NCI-H2227 treated with DMSO at 0.1 percent for 48 hours (cell line): ENCODE measurements around the gene NFKBIA.
"Not testable (repeated sequence)": the region's sequence is repeated elsewhere in the genome, so short reads cannot be mapped to it uniquely, and the experiment has no call there.

Experiments used
- DNase-seq: peaks from one replicate; lab custom pipeline; 2025; lab: John Stamatoyannopoulos, UW

The NFKBIA gene

DNA sequence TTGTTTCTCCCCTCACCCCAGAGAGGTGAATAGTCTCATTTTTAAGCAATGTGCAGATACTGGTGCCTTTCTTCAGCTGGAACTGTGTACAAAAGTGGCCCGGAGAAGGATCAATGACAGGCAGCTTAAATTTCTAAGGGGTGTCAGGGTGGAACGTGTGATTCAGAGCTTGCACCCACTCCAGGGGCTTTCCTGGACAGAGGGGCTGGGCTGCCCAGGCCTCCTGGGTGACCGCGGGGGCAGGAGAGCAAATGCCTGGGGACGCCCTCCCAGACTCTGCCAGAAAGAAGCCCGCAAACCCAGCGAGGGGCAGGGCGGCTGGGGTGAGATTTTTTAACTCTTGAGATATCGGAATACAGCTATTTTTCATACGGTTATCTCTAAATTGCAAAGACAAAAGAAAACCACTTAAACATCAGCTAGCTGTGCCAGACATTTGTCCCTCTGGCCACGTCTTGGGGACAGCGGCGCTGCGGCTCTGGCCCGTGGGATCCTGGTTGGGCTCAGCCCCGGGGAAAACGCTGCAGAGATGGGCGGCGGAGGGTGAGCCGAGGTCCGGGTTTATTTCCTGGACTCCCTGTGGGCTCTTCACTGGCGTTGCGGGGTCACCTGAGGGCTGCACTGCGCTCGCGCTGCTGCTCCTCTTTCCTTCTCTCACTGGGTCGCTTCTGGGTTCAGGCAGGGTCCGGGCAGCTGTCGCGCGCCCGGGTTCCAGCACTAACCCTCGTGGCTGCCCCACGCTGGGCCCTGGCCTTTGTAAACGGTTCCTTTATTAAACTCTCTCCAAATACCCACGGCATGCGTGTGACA is 35.8 kb downstream of the NFKBIA start:
- DNase-seq = no peak

DNA sequence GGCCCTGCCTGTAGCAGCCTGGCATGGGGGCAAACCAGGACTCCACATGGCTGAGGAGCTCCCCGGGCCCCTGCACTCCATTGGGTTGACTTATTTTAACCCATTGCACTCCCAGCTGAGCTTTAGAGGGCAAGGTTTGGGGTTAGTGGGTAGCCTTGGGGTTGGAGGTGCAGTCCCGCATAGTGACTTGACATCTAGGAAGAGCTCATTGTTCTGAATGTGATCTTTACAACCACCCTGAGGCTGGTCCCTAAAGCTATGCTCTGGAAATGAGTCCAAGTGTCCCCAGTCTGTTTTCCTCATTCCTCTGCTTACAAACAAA is 36.4 kb downstream of the NFKBIA start:
- DNase-seq = no peak

DNA sequence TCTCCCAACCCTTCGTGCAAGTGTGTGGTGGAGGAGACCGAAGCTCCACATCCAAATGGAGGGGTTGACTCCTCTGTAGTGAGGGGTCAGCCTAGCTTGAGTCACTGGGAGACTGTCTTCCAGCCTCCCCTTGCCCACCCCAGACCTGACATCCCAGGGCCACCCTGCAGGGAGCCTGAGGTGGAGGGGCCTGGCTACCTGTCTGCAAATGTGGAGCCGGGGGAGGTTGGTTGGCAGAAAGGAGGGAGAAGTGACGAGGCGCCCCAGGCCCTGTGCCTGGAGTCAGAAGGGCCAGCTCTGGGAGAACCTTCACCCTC is 37.5 kb downstream of the NFKBIA start:
- no peak for DNase-seq

DNA sequence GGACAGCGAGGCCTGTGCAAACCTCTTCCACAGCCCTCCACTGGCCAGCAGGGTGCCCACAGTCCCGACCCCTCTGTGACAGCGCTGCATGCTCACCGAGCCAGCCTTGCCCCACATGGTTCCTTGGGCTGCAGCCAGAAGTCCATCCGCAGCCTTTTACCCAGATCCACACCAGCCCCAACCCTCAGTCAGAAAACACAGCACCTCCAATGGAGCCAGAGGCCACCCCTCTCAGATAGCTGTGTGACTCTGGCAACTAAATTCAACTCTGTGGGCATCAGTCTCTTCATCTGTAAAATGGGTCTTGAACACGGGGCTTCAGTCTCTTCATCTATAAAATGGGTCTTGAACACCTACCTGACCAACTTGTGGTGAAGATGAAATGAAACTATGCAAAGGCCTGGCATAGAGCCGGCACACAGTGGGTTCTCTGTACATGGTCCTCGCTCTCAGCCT is 38.0 kb downstream of the NFKBIA start:
- no peak for DNase-seq

DNA sequence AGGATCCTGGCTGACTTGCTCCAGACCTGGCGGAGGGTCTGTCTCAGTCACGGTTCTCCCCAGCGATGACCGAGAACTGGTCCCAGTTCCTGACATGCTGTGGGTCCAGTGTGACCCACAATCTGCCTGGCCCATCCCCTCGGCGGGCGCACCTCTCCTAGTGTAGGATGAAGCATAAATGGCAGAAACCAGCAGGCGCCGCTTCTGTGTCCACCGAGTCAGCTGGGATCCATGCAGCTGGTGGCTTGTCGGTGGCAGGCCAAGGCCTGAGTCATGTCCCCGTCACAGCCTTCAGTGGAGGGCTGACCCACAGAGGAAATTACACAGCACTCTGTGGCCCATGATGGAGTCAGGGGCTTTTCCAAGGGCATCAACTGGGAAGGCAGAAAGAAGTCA is 38.5 kb downstream of the NFKBIA start:
- DNase-seq = no peak

DNA sequence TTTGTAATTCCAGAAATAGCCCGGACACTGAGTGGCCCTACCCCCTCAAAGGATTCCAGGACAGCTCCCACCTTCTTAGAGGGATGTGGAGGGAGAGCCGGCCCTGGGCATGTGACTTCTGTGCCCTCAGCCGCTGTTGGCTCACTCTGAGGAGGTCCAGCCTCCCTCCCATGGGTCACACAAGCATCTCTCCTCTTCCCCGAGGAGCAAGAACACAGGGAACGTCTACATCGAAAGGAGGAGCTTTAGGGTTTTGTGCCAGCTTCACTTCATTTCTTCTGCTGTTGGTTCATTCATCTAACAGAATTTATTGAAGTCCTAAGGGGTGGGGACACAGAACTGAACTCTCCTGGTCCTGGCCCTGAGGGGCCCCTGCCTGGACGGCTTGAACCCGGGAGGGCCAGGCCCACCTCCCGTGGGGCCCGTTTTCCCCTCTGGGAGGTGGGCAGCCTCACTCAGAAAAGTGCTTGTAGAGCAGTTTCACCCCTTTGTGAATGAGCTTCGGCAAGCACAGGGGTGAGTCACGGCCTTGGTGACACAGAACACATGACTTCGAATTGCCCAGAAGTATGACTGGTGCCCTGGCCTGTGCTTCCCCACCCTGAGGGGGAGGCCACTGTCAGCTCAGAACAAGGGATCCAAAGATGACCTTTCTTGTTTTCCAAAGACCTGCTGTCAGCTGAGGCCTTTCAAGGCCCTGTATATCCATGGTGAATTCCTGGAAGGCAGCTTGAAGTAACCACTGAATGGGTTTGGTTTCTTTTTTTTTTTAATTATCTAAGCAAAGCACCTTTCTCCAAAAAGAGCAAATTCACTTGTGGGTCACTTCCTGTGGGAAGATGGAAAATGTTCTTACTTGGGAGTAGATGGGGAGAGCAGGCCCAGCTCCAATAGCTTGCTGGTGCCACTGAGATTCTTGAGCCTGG is 39.2 kb downstream of the NFKBIA start:
- DNase-seq = no peak

DNA sequence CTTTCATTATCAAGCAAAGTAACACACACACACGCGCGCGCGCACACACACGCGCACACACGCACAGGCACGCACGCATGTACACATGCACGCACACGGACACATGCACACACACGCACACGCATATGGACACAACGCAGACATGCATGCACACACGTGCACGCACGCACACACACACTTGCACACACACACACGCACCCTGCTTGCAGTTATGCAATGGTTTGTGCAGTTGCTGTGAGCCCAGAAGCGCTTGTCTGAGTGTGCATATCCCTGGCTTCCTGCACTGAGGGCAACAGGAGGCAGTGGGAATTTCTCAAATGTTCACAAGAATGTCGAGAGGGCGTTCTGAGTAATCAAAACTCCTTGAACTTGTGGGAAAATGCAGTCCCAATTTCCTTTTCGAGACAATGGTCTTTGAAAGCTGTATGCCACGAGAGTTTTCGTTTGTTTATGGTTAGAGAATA is 41.6 kb downstream of the NFKBIA start:
- no peak for DNase-seq

DNA sequence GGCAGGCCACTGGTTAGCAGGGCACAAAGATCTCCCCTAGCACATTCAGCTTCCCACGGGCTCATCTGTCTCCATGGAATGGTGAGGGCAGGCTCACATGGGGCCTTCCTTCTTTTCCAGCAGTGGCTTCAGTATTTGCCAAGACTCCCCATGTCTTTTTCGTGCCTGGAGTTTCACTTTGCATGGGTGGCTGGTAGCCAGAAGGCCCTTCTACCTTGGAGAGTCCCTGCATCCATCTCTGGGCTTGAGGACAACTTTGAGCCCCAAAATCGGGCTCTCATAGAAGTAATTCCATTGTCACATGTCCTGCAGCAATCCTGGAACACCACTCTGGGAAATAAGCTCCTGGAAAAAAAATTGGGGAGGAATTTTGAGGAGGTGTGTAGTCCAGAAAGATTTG is 42.1 kb downstream of the NFKBIA start:
- no peak for DNase-seq

DNA sequence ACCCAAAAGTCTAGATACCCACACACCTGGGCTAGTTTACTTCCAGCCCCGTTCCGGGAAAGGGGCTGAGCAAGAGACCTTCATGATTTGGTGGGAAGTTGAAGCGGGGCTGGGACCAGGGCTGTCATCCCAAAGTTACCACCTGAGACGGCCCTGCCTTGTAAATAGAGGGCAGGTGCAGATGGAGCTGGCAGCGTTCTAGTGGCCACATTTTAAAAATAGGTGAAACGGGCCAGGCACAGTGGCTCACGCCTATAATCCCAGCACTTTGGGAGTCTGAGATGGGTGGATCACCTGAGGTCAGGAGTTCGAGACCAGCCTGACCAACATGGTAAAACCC is 43.4 kb downstream of the NFKBIA start:
- no peak for DNase-seq

DNA sequence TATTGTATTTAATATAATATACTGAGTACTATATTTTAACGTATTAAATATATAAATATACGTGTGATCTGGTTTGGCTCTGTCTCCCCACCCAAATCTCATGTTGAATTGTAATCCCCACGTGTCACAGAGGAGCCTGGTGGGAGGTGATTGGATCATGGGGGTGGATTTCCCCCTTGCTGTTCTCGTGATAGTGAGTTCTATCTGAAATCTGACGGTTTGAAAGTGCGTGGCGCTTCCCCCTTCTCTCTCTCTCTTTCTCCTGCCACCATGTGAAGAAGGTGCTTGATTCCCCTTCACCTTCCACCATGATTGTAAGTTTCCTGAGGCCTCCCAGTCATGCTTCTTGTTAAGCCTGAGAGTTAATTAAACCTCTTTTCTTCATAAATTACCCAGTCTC is 44.9 kb downstream of the NFKBIA start:
- not testable (repeated sequence) for DNase-seq

DNA sequence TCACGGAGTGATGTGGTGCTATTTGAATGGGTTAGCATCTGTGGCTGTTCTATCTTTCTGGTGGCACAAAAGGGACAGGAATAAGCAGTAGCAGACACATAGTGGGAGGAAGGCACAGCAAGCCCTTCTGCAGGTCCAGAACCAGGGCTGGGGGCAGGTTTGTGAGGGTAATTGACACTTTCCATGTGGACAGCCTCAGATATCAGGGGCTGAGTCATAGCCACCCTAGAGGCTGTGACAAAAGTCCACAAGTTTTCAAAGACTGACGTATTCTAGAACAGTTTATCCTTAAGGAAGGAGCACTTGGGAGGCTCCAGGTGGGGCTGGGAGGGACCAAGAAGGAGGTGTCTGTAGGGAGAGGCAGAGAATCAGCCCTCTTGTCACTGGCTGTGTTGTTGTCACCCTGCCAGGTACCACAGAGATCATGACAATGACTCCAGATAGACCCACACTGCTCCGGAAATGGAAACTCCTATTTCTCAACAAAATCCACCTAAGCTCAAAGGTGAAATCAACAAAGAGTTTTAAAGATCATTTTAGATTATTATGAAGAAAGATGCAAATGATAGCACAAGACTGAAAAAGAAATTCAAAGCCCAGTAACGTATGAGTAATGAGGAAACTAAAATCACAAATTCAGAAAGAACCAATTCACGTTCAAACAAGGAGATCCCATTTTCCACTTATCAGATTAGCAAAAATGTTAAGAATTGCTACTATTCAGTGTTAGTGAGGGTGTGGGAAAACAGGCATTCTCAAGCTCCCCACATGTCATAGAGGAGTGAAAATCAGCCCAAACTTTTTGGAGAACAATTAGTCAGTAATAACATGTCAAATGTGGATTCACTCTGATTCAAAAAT is 48.3 kb downstream of the NFKBIA start:
- no peak for DNase-seq

DNA sequence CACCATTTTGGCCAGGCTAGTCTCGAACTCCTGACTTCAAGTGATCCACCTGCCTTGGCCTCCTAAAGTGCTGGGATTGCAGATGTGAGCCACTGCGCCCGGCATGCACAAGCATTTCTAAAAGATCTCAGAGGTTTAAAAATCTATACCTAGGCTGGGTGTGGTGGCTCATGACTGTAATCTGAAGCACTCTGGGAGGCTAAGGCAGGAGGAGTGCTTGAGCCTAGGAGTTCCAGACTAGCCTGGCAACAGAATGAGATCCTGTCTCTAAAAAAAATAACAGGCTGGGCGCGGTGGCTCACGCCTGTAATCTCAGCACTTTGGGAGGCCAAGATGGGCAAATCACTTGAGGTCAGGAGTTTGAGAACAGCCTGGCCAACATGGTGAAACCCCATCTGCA is 49.3 kb downstream of the NFKBIA start:
- DNase-seq = not testable (repeated sequence)

DNA sequence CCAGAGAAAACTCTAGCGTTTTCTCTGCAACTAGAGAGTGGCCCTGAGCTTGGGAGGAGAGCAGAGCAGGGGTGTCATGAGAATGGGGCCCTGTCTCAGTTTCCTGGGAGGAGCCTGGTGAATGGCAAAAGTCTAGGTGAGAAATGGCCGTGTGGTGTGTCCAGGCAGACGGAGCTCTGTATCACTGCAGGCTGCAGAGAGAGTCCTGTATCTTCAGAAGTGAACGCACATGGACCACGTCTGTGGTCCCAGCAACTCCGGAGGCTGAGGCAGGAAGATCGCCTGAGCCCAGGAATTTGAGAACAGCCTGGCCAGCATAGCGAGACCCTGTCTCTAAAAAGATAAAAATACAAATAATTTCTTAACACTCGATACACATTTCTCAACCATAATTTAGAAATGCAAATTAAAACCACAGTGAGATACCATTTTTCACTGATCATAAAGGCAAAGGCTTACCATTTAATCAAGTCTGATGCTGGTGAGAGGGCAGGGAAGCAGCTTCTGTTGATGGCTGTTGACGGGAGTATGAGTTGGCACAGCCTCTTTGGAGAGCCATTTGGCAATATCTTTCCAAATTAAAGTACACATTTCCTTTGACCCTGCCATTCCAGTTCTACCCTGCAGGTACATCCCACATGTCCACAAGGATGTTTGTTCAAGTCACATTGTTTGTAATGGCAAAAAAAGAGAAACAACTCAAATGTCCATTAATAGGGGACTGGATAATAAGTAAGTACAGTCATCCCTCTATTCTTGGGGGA is 51.0 kb downstream of the NFKBIA start:
- no peak for DNase-seq

DNA sequence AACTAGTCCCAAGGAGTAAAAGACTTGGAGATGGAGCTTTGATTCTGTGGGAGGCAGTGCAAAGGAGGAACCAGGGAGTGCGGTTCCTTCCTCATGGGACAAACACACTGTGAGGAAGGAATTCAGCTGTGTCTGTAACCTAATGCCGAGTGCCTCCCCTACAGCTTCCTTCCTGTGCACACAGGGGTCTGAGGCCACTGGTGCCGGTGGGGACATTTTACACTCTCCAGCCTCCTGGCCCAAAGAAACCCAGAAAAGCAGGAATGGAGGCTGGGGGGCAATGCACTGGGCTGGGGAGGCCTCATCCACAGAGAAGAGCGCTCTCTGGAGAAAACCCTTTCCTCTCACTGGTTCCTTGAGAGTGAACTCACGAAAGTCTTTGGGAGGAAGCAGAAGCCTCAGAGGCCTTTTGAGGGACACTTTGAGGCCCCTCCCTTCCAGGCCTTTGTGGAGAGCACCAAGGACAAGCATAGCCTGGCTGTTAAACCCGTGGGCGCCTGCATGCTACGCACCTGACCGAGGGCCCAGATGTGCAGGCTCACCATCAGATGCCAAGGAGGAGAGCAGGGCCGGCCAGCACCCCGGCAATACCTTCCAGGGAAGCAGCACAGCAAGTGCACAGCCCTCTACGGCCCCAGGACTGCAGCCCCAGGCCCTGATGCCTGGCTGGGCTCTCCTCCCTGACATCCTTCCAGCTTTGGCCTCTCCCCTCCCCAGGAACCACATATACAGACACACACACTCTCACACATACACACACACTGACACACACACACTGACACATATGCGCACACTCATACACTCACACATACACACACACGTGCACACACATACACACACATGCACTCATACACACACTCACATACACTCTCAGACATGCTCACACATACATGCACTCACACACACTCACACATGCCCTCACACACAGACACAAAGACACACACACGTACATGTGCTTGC is 52.0 kb downstream of the NFKBIA start:
- no peak for DNase-seq

DNA sequence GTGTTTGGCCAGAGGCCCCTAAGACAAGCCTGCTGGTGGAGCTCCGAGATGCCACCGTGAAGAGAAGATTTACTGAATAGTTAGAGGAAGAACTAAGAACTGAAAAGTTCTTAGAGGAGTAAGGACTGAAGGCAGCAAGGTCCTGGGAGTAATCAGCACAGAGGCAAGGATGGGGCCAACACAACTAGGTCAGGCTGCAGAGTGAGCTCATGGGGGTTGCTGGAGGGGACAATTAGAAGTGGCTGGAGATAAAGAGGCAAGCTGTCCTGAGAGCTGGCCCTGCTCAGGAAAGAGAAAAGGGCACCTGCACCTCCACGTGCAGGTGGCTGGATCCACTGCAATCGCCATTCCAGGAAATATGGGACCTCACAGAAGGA is 52.7 kb downstream of the NFKBIA start:
- DNase-seq = no peak
